Endometrial microvascular endothelial cells (primary cell): ENCODE measurements around the gene SLC9A1. TPM values are rescaled to one million over a fixed set of nuclear protein-coding genes. Genes with fewer than 3 reads are reported as not detected.

Experiments
- in situ Hi-C: cut with HindIII; loops from 2 replicates; pipeline ENCODE4 v1.10.0; 2017; ENCODE audit warnings: low sequenced_read_pairs, low pct_unique_long_range_greater_than_20kb; ENCODE audit errors: inconsistent ontology term
- total RNA-seq: library from RNA; depleted of rRNA; stranded (reverse); fragments of >200 nt; gene quantifications from one replicate; pipeline ENCODE4 v1.2.3, GENCODE V29; 2015; ENCODE audit errors: inconsistent ontology term

SLC9A1 gene
- total RNA-seq, 1 donor from 2014 or later, result 45.5 TPM

DNA sequence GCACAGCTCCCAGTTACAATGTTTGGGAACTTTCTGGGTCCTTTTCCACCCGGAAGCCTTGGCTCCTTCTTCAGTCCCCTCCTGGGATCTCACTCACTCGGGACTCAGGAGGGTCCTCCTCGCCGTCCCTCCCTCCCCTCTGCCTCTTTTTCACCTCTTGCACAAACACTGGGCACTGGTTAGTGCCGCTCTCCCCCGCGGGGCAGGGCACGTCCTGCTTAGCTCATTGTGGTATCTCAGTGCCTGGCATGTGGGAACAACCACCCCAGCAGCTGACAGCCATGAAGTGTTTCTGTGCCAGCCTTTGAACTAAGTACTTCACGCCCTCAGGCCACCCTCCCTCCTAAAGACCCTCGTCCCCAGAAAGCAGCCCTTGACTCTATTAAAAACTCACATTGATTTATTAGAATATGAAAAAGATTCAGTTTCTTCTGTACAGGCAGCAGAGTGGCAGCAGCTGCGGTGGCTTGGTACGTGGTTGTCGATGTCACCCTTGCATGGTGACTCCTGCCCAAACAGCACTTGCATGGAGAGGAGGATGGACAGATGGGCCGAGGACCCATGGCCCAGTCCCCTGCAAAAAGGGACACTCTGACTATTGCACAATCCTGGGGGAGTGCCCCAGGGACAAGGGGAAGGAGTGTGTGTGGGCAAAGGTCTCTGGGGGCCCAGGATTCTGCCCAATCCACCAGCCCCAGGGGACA, 56.3 kb downstream of the SLC9A1 start:
- in situ Hi-C loops, result no loop called here

- in situ Hi-C loops, result no loop called here
Measured at GRCh38 chr1:27097484-27097917, 57.4 kb downstream of the SLC9A1 start.

- in situ Hi-C loops, result no loop called here
Measured at GRCh38 chr1:27095576-27095975, 59.3 kb downstream of the SLC9A1 start.

DNA sequence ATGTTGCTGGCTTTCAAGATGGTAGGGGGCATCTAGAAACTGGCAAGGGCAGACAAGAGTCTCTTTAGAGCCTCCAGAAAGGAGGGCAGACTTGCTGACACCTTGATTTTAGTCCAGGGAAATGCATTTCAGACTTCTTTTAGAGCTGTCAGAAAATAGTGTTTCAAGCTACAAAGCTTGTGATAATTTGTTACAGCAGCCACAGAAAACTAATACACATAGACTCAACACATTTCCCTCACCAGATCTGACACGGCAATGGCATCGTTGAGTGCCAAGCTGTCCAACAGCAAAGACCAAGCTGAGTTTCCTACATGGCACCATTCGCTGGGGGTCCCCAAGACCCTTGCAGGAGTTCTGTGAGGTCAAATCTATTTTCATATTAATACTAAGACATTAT, 62.0 kb downstream of the SLC9A1 start:
- in situ Hi-C loops, result no loop called here

DNA sequence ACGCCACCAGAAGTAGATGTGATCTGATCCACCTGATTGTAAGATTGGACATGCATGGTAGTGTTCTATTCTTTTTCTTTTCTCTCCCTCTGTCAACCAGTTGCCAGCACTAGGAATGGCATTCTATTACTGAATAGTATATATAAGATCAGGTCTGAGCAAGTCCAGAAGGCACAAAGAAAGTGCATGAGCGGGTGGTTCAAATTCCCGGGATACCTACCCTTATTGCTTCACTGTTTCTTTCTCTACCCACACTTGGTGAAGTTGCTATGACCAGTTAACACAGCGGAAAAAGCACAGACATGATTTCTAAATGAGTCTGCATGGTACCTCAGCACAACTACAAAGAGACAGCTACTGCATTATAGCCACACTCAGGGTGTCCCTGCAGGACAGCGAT, 64.0 kb downstream of the SLC9A1 start:
- in situ Hi-C loops, result no loop called here

DNA sequence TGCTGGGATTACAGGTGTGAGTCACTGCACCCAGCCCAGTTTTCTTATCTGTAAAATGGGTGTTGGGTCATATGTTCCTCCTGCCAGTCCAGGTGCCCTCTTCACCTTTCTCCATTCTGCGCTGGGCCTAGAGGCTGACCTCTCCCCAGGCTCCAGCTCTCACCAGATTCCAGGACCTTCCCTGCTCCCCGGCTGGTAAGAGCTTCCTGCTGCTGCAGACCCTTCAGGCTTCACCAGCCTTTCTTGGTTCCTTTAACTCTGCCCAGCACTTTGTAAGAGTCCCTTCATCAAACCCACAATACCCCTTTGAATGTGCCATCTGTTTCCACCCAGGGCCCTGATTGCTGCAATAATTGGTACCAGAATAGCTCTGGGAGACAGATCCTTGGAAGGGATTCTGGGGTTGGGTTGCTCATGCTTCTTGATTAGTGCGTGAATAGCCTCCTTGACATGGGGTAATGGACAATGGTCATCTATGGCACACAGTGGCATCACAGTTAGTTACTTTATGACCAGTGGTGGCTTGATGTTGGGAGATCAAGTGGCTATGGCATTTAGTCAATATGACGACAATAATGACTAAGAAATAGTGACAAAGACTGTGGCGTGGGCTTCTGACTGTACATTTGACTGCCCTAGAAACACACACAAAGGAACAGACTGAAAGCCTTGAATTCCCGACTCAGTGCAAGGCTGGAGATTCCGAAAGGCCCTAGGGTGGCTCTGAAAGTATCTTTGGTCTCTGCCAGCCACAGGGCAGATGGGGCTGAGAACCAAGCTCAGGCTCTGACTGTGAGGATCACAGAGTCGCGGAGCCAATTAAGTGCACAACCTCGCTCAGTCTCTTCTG, 67.3 kb downstream of the SLC9A1 start:
- in situ Hi-C loops, result no loop called here

GRCh38 chr1:27086628-27087027, 68.3 kb downstream of the SLC9A1 start:
- in situ Hi-C loops, result no loop called here

GRCh38 chr1:27086026-27086425, 68.9 kb downstream of the SLC9A1 start:
- in situ Hi-C loops, result no loop called here

DNA sequence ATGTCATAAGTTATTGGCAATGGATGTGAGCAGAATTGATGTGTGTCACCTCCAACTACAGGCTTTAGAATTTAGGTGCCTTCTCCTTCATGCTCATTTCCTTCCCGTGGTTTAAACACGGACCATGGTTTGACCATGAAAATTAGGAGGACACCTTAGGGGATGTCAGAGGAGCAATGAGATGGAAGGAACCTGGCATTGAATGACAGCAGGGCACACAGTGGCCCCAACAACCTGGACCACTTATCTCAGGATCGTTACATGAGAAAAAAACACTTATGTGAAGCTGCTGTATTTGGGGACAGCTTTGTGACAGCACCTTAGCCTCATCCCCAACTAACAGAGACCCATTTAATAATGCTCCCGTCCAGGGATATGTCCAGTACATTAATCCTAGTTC, 70.8 kb downstream of the SLC9A1 start:
- in situ Hi-C loops, result no loop called here

DNA sequence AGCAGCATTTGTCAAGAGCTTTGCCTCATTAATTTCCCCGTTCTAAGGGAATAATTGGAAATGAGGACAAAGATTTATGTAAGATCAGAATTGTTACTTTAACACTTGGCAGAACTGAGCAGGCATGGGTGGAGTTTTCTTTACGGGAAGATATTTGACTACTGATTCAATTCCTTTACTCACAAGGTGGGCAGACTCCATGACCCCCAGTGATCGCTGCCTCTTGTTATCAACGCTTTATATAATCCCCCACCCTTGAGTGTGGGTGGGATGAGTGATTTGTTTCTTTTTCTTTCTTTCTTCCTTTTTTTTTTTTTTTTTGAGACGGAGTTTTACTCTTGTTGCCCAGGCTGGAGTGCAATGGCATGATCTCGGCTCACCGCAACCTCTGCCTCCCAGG, 77.0 kb downstream of the SLC9A1 start:
- in situ Hi-C loops, result no loop called here

DNA sequence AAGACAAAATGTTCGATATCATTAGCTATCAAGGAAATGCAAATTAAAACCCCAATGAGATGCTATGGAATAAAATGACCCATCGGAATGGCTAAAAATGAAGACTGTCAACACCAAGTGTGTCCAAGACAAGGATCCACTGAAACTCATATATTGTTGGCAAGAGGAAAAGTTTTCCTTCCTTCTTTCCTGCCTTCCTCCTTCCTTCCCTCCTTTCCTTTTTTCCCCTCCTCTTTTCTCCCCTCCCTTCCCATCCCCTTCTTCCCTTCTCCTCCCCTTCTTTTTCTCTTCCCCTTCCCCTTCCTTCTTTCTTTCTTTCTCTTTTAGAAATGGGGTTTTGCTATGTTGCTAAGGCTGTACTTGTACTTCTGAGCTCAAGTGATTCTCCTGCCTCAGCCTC, 78.1 kb downstream of the SLC9A1 start:
- in situ Hi-C loops, result no loop called here

DNA sequence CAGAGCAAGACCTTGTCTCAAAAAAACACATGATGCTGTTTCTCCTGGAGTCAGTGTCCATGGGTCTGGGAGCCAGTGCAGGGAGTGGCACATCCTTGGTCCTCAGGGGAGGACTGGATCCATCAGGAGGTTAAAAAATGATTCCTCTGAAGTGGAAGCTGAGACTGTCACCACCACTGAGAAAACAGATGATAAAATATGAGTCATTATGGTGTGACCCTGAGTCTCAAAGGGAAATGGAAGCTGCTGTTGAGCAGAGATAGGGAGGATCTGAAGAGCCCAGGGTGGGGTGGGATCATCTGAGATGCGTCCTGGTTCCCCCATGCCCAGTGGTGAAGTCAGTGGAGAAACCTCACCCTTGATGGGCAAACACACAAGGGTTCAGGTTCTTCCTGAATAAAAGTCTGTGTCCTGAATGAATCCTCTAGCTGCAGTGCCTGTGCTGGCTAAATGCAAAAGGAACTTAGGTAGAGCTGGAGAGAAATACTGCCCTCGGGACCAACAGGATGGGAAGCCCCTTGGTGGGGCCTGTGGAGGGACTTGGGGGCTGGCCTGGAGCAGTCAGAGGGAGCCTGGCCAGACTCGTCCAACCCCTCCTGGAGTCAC, 80.6 kb downstream of the SLC9A1 start:
- in situ Hi-C loops, result no loop called here

- in situ Hi-C loops, result no loop called here
Measured at GRCh38 chr1:27071049-27071416, 83.9 kb downstream of the SLC9A1 start.

- in situ Hi-C loops, result no loop called here
Measured at GRCh38 chr1:27070390-27071048, 84.4 kb downstream of the SLC9A1 start.

DNA sequence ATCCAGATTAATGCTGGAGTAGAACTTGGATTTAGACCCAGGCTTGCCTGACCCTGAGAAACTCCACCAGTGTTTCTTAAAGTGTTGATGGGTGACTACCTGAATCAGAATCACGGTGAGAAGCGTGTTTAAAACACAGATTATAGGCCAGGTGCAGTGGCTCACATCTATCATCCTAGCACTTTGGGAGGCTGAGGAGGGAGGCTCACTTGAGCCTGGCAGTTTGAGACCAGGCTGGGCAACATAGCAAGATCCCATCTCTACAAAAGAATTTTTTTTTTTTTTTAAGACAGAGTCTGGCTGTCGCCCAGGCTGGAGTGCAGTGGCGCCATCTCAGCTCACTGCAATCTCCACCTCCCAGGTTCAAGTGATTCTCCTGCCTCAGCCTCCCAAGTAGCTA, 86.0 kb downstream of the SLC9A1 start:
- in situ Hi-C loops, result no loop called here

DNA sequence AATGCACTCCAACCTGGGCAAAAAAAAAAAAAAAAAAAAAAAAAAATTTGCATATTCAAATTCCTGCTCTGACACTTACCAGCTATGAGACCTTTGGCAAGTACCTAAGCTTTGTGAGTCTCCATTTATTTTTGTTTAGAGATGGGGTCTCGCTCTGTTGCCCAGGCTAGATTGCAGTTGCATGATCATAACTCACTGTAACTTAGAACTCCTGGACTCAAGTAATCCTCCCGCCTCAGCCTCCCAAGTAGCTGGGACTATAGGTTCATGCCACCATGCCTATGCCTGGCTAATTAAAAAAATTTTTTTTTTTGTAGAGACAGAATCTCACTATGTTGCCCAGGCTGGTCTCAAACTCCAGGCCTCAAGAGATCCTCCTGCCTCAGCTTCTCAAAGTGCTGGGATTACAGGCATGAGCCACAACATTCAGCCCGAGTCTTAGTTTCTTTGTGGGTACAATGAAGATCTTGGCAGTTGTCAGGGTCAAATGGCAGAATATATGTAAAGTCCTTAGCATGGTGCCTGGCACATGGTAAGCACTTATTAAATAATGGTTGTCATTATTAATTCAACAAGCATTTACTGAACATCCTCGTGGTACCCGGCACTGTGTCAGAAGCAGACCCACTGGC, 88.8 kb downstream of the SLC9A1 start:
- in situ Hi-C loops, result no loop called here

GRCh38 chr1:27060891-27061290, 94.0 kb downstream of the SLC9A1 start:
- in situ Hi-C loops, result no loop called here

DNA sequence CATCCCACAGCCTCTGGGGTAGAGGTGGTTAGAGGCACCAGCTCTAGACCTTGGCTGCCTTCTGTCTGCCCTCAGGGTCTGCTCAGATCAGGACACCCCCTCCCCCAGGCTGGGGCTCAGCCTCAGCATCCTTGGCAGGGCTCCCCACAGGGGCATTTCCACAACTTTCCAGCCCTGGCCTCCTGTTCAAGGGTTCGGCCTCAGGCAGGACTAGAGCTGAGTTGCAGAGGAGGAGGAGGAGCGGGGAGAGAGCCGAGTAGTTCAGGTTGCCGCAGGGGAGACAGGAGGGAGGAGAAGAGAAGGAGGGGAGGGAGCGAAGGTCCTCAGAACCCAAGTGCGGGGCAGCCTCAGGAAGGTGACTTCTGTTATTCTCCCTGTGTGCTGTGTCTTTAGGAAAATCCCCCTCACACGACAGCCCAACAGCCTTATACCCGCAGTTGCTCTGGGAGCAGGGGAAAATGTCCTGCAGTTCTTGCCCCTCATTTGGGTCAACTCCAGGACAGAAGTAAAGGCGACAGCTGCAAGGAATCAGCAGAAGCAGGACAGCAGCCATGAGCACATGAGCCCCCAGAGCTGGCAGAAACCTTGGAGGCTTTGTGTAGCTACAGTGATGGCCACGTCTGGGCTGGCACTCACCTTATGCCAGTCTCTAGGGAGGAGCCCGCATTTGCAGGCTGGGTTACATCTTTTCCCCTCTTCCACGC, 95.8 kb downstream of the SLC9A1 start:
- in situ Hi-C loops, result no loop called here
